HG02870 (cell line): ENCODE data around the gene PHF21A.

ENCODE experiments used
- ATAC-seq: cut with Tn5 transposase; IDR thresholded peaks from one replicate; pipeline ENCODE4 v1.9.1; 2021; ENCODE audit warnings: mild to moderate bottlenecking, moderate library complexity; ENCODE audit not compliant: unreplicated experiment

Gene PHF21A

GRCh38 chr11:45924036-45924915, 197.0 kb downstream of the PHF21A start:
- ATAC-seq = no peak

GRCh38 chr11:45922425-45923082, 198.7 kb downstream of the PHF21A start, which contains the start of gene LARGE2:
Gene LARGE2 (plus strand): TSS chr11:45922656. CDS start chr11:45922883, 227 bp downstream.
- no peak for ATAC-seq

- no peak for ATAC-seq
Observed at GRCh38 chr11:45921561-45922424, 199.5 kb downstream of the PHF21A start.

GRCh38 chr11:45920531-45921477, 200.4 kb downstream of the PHF21A start:
- no peak for ATAC-seq

- ATAC-seq = no peak
Observed at GRCh38 chr11:45919806-45920530, 201.3 kb downstream of the PHF21A start.

GRCh38 chr11:45918962-45919675, 202.1 kb downstream of the PHF21A start:
- no peak for ATAC-seq

GRCh38 chr11:45918331-45918941, 202.8 kb downstream of the PHF21A start:
- ATAC-seq = peak; percentile 30

- peak; percentile 93 for ATAC-seq
Observed at GRCh38 chr11:45917623-45918330, 203.5 kb downstream of the PHF21A start, which contains the start of gene PEX16. Gene PEX16 (minus strand): TSS chr11:45917877. CDS start chr11:45917811, 66 bp downstream.

GRCh38 chr11:45917286-45917622, 204.0 kb downstream of the PHF21A start:
- ATAC-seq = no peak

GRCh38 chr11:45915446-45915845, 205.8 kb downstream of the PHF21A start:
- no peak for ATAC-seq

- ATAC-seq = no peak
Observed at GRCh38 chr11:45913942-45914635, 207.2 kb downstream of the PHF21A start.

GRCh38 chr11:45913514-45913913, 207.7 kb downstream of the PHF21A start:
- ATAC-seq = no peak

- no peak for ATAC-seq
Observed at GRCh38 chr11:45910623-45911022, 210.6 kb downstream of the PHF21A start.

- no peak for ATAC-seq
Observed at GRCh38 chr11:45909594-45910475, 211.4 kb downstream of the PHF21A start.

- ATAC-seq = no peak
Observed at GRCh38 chr11:45907911-45908370, 213.3 kb downstream of the PHF21A start.
